GM10248 (cell line): ENCODE measurements around the gene CNTN1.

Experiments used
- CTCF ChIA-PET: fragments of 300-600 bp; sonication (Branson Sonifier 250); formaldehyde crosslinking; extraction: SDS; loops from one replicate; lab custom pipeline; 2021; ENCODE audit warnings: antibody characterized with exemption; lab: Yijun Ruan, JAX
- POLR2A ChIA-PET: fragments of 350-650 bp; sonication (Branson Sonifier 250); formaldehyde crosslinking; extraction: SDS; loops from one replicate; lab custom pipeline; 2020; ENCODE audit warnings: antibody characterized with exemption; lab: Yijun Ruan, JAX
- DNase-seq: peaks from one replicate; pipeline ENCODE4 v3.0.0; 2012; ENCODE audit errors: extremely low spot score
- CTCF ChIP-seq: IDR thresholded peaks from 2 replicates; pipeline ENCODE4 v1.5.1; 2012; ENCODE audit warnings: mild to moderate bottlenecking, low read depth; ENCODE audit errors: extremely low read depth, missing control alignments, control extremely low read depth

CNTN1 gene

GRCh38 chr12:41120211-41120610 is 428.0 kb downstream of the CNTN1 start:
- TF ChIP-seq CTCF = no peak
- CTCF ChIA-PET = no interaction called here
- DNase-seq = no peak
- POLR2A ChIA-PET = no interaction called here

DNA sequence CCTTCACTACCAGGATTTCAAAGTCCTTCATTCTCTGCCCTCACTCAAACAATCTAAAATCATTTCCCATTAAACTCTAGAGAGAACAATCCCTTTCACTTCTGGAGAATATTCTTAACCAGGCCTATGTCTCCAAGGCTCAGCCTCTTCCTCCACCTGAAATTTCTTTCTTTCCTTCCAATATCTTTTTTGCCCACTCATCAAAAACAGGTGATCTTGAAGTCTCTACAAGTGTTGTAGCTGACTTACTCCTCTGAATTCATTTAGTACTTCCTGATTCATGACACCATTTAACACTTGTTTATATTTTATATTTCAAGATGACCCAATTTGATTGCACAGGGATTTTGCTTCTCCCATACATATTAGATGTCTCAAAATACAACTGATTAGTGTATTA is 429.1 kb downstream of the CNTN1 start:
- ChIA-PET POLR2A (no interaction called here), CTCF (no interaction called here)
- DNase-seq = no peak
- no peak for TF ChIP-seq CTCF
